HepG2 (cell line): ENCODE measurements around the gene TPM3.

Experiments used
- CREM ChIP-seq, 2 experiments: sonication (generic) in 1 of 2; formaldehyde crosslinking in 1 of 2; IDR thresholded peaks; 2 replicates each; pipeline versions ENCODE4 v1.4.0 to v1.6.1; 2016 to 2020; ENCODE audit warnings: antibody characterized with exemption in 1 of 2, mild to moderate bottlenecking in 1 of 2, missing genetic modification reagents in 1 of 2
- NR2C2 ChIP-seq: sonication (generic); formaldehyde crosslinking; IDR thresholded peaks from 2 replicates; pipeline ENCODE4 v1.4.0; 2020; ENCODE audit warnings: missing genetic modification reagents, mild to moderate bottlenecking, moderate library complexity, borderline replicate concordance
- POLR2A ChIP-seq, 2 experiments: IDR thresholded peaks; 2 replicates each; pipeline ENCODE4 v1.6.1; 2011; ENCODE audit warnings: low read depth in 2 of 2, low read length in 2 of 2, mild to moderate bottlenecking in 1 of 2, moderate library complexity in 1 of 2; ENCODE audit not compliant: insufficient read depth in 1 of 2
- RAD21 ChIP-seq: fragments of 450-650 bp; formaldehyde crosslinking; IDR thresholded peaks from 2 replicates; pipeline ENCODE4 v1.5.0; 2020; ENCODE audit warnings: mild to moderate bottlenecking
- RARA ChIP-seq: IDR thresholded peaks from 2 replicates; pipeline ENCODE4 v1.6.1; 2016; ENCODE audit warnings: missing genetic modification reagents, missing compliant biosample characterization
- ZNF703 ChIP-seq: sonication (generic); formaldehyde crosslinking; IDR thresholded peaks from 2 replicates; pipeline ENCODE4 v1.5.1; 2020; ENCODE audit warnings: missing genetic modification reagents, mild to moderate bottlenecking, moderate library complexity, borderline replicate concordance
- TF ChIP-seq, protein P1 (sequence below): sonication (generic); formaldehyde crosslinking; conservative IDR thresholded peaks from 2 replicates; pipeline ENCODE4 v1.4.0; 2020; ENCODE audit warnings: missing genetic modification reagents
- TF ChIP-seq, protein P2 (sequence below): sonication (generic); formaldehyde crosslinking; IDR thresholded peaks from 2 replicates; pipeline ENCODE4 v1.4.0; 2020; ENCODE audit warnings: missing genetic modification reagents, mild to moderate bottlenecking, borderline replicate concordance
- TF ChIP-seq, protein P3 (sequence below): sonication (generic); IDR thresholded peaks from 2 replicates; pipeline ENCODE4 v1.6.1; 2016; ENCODE audit warnings: low read depth, borderline replicate concordance
- TF ChIP-seq, protein P4 (sequence below): sonication (generic); formaldehyde crosslinking; IDR thresholded peaks from 2 replicates; pipeline ENCODE4 v1.4.0; 2020; ENCODE audit warnings: missing genetic modification reagents

DNA sequence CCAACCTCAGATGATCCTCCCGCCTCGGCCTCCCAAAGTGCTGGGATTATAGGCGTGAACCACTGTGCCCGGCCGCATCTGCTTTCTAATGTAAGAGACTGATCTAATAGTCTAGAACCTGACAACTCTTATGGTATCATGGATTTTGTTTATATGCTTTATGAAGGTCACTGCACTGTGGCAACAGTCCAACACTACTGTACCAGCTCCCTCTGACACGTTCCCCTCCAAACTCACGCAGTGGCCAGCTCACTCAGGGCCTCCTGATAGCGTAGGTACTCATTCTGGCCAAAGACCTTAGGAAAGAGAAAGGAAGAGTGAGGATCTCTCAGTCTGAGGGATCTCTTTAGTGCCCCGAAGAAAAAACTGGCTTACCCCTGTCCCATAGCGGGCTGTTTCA is 20.2 kb upstream of the TPM3 start:
- TF ChIP-seq RARA = no peak
- TF ChIP-seq ZNF703 (CRISPR knock-in tag) = no peak
- no peak for TF ChIP-seq RAD21 (CRISPR knock-in tag)
- TF ChIP-seq, protein P1, sequence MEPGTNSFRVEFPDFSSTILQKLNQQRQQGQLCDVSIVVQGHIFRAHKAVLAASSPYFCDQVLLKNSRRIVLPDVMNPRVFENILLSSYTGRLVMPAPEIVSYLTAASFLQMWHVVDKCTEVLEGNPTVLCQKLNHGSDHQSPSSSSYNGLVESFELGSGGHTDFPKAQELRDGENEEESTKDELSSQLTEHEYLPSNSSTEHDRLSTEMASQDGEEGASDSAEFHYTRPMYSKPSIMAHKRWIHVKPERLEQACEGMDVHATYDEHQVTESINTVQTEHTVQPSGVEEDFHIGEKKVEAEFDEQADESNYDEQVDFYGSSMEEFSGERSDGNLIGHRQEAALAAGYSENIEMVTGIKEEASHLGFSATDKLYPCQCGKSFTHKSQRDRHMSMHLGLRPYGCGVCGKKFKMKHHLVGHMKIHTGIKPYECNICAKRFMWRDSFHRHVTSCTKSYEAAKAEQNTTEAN (CRISPR knock-in tag) = no peak
- TF ChIP-seq, protein P2, sequence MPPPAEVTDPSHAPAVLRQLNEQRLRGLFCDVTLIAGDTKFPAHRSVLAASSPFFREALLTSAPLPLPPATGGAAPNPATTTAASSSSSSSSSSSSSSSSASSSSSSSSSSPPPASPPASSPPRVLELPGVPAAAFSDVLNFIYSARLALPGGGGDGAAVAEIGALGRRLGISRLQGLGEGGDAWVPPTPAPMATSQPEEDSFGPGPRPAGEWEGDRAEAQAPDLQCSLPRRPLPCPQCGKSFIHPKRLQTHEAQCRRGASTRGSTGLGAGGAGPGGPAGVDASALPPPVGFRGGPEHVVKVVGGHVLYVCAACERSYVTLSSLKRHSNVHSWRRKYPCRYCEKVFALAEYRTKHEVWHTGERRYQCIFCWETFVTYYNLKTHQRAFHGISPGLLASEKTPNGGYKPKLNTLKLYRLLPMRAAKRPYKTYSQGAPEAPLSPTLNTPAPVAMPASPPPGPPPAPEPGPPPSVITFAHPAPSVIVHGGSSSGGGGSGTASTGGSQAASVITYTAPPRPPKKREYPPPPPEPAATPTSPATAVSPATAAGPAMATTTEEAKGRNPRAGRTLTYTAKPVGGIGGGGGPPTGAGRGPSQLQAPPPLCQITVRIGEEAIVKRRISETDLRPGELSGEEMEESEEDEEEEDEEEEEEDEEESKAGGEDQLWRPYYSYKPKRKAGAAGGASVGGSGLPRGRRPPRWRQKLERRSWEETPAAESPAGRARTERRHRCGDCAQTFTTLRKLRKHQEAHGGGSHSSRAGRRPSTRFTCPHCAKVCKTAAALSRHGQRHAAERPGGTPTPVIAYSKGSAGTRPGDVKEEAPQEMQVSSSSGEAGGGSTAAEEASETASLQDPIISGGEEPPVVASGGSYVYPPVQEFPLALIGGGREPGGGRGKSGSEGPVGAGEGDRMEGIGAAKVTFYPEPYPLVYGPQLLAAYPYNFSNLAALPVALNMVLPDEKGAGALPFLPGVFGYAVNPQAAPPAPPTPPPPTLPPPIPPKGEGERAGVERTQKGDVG (CRISPR knock-in tag) = no peak
- TF ChIP-seq NR2C2 (CRISPR knock-in tag) = no peak
- TF ChIP-seq, protein P3, sequence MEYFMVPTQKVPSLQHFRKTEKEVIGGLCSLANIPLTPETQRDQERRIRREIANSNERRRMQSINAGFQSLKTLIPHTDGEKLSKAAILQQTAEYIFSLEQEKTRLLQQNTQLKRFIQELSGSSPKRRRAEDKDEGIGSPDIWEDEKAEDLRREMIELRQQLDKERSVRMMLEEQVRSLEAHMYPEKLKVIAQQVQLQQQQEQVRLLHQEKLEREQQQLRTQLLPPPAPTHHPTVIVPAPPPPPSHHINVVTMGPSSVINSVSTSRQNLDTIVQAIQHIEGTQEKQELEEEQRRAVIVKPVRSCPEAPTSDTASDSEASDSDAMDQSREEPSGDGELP = no peak
- TF ChIP-seq, protein P4, sequence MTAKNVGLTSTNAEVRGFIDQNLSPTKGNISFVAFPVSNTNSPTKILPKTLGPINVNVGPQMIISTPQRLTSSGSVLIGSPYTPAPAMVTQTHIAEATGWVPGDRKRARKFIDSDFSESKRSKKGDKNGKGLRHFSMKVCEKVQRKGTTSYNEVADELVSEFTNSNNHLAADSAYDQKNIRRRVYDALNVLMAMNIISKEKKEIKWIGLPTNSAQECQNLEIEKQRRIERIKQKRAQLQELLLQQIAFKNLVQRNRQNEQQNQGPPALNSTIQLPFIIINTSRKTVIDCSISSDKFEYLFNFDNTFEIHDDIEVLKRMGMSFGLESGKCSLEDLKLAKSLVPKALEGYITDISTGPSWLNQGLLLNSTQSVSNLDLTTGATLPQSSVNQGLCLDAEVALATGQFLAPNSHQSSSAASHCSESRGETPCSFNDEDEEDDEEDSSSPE (CRISPR knock-in tag) = no peak
- TF ChIP-seq CREM (IDR thresholded peaks at IDR 0.05) = no peak
- TF ChIP-seq CREM (CRISPR knock-in tag; IDR thresholded peaks at IDR 0.05) = no peak
- no peak for TF ChIP-seq POLR2A (IDR thresholded peaks at IDR 0.05; ENCODE audit: insufficient read depth in 1 of 2, low read depth in 2 of 2, low read length in 2 of 2)
